ENCODE results near the gene ADAMTS12. TPM values are rescaled to one million over a fixed set of nuclear protein-coding genes. Genes with fewer than 3 reads are reported as not detected.

Gene ADAMTS12
- total RNA-seq, 1 donor from 2014 or later: 32.9 TPM

DNA sequence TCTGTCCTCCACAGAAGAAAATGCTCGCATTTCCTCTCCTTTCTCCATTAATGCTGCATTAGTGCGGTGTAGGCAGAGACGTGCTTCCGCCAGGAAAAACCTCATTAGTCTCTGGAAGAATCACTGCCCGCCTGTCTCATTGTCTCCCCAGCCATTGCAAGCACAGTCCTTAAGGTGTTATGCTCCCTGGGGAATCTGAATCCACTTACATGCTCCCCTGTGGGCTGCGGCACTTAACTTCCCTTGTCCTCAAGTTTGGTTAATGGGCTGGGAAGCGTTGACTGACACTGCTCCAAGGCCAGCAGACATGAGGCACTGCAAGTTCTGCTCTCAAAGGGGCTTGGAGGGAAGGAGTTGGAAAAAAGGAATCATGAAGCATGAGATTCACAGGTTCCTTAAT lies 409.5 kb downstream of the ADAMTS12 start:
- Mint-ChIP-seq H3K27me3 (ENCODE audit: low read depth) (no peaks in the 10 kb centered on the region), H3K4me1 (ENCODE audit: low read depth) (no peaks in the 10 kb centered on the region), H3K4me3 (ENCODE audit: unreplicated experiment) (no peak overlapping the region), H3K27ac (ENCODE audit: unreplicated experiment) (no peak overlapping the region), H3K9me3 (ENCODE audit: low read depth) (no peaks in the 10 kb centered on the region), H3K36me3 (ENCODE audit: low read depth) (peaks cover 6% of the 10 kb centered on the region)
- no peak for DNase-seq (ENCODE audit: low spot score)
- TF ChIP-seq, protein P1, sequence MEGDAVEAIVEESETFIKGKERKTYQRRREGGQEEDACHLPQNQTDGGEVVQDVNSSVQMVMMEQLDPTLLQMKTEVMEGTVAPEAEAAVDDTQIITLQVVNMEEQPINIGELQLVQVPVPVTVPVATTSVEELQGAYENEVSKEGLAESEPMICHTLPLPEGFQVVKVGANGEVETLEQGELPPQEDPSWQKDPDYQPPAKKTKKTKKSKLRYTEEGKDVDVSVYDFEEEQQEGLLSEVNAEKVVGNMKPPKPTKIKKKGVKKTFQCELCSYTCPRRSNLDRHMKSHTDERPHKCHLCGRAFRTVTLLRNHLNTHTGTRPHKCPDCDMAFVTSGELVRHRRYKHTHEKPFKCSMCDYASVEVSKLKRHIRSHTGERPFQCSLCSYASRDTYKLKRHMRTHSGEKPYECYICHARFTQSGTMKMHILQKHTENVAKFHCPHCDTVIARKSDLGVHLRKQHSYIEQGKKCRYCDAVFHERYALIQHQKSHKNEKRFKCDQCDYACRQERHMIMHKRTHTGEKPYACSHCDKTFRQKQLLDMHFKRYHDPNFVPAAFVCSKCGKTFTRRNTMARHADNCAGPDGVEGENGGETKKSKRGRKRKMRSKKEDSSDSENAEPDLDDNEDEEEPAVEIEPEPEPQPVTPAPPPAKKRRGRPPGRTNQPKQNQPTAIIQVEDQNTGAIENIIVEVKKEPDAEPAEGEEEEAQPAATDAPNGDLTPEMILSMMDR (IDR thresholded peaks at IDR 0.05): no peak

DNA sequence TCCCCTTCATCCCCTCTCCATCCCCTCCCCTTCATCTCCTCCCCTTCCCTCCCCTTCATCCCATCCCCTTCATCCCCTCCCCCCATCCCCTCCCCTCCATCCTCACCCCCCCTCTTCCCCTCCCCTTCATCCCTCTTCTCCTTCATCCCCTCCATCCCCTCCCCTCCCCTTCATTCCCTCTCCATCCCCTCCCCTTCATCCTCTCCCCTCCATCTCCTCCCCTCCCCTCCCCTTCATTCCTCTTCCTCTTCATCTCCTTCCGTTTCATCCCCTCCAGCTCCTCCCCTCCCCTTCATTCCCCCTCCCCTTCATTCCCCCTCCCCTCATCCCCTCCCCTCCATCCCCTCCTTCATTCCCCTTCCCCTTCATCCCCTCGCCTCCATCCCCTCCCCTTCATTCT lies 410.9 kb downstream of the ADAMTS12 start:
- Mint-ChIP-seq H3K4me1 (ENCODE audit: low read depth) (no peaks in the 10 kb centered on the region), H3K9me3 (ENCODE audit: low read depth) (no peaks in the 10 kb centered on the region), H3K27me3 (ENCODE audit: low read depth) (no peaks in the 10 kb centered on the region), H3K27ac (ENCODE audit: unreplicated experiment) (no peak overlapping the region), H3K4me3 (ENCODE audit: unreplicated experiment) (no peak overlapping the region), H3K36me3 (ENCODE audit: low read depth) (peaks cover 16% of the 10 kb centered on the region)
- no peak for DNase-seq (ENCODE audit: low spot score)
- TF ChIP-seq, protein P1 (IDR thresholded peaks at IDR 0.05): no peak

DNA sequence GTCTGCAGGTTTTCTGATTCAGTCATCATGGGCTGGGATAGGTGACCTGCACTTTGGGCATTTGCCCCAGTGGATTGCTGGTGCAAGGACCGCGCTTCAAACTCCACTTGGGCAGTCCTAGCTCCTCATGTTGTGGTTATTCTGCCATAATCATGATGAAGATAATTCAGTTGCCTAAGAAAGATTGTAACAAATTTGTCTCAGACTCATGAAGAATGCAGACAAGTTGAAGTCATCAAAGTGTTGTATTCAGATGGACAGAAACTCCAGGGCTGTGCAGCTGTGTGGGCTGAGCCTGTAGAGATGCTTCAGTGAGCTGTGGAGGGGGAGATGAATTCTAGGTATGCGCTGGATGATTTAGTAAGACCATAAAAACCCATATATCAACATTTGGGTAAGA lies 412.5 kb downstream of the ADAMTS12 start:
- H3K36me3 Mint-ChIP-seq (ENCODE audit: low read depth): peaks cover 27% of the 10 kb centered on the region
- no peaks in the 10 kb centered on the region for H3K27me3 Mint-ChIP-seq (ENCODE audit: low read depth)
- no peak for DNase-seq (ENCODE audit: low spot score)

DNA sequence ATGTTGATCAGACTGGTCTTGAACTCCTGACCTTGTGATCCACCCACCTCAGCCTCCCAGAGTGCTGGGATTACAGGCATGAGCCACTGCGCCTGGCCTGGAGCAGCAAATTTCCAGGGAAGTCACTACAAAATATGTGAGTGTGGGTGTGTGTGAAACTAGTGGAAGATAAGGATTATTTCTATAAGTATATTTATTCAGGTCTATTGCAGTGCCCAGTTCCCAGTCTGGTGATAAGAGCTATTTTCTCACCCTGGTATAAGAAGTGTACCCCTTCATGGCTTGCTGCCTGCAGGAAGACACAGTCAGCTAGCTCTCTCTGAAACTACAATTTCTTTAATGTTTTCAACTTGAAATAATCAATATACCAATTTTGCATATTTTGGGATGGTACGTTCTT lies 414.0 kb downstream of the ADAMTS12 start:
- Mint-ChIP-seq H3K27ac (ENCODE audit: unreplicated experiment) (no peak overlapping the region), H3K9me3 (ENCODE audit: low read depth) (no peaks in the 10 kb centered on the region), H3K36me3 (ENCODE audit: low read depth) (peaks cover 35% of the 10 kb centered on the region), H3K27me3 (ENCODE audit: low read depth) (no peaks in the 10 kb centered on the region), H3K4me3 (ENCODE audit: unreplicated experiment) (no peak overlapping the region), H3K4me1 (ENCODE audit: low read depth) (no peaks in the 10 kb centered on the region)
- TF ChIP-seq, protein P1 (IDR thresholded peaks at IDR 0.05): no peak
- no peak for DNase-seq (ENCODE audit: low spot score)

More for the DNA sequence above, 412.5 kb downstream of the ADAMTS12 start:
- no peak overlapping the region for H3K4me3 Mint-ChIP-seq (ENCODE audit: unreplicated experiment)
- H3K4me1 Mint-ChIP-seq (ENCODE audit: low read depth): no peaks in the 10 kb centered on the region
- H3K27ac Mint-ChIP-seq (ENCODE audit: unreplicated experiment): no peak overlapping the region
- TF ChIP-seq, protein P1 (IDR thresholded peaks at IDR 0.05): no peak
- H3K9me3 Mint-ChIP-seq (ENCODE audit: low read depth): no peaks in the 10 kb centered on the region

DNA sequence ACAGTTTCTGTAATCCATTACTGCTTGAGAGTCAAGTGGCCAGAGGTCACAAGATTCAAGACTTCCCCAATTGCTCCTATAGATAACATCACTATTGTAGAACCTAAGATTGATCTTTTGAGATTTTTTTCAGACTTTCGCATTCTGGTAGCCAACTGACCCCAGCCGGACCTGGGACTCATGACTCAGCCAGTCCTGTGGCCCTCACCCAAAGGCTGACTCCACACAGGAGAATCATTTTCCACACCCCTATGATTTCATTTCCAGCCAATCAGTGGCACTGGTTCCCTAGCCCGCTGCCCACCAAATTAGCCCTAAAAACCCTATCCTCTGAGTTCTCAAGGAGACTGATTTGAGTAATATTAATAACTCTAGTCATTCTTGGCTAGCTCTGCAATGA lies 414.8 kb downstream of the ADAMTS12 start:
- no peaks in the 10 kb centered on the region for H3K9me3 Mint-ChIP-seq (ENCODE audit: low read depth)

More for the DNA sequence above, 414.8 kb downstream of the ADAMTS12 start:
- no peaks in the 10 kb centered on the region for H3K4me1 Mint-ChIP-seq (ENCODE audit: low read depth)
- no peak for DNase-seq (ENCODE audit: low spot score)
- no peaks in the 10 kb centered on the region for H3K27me3 Mint-ChIP-seq (ENCODE audit: low read depth)
- no peak overlapping the region for H3K27ac Mint-ChIP-seq (ENCODE audit: unreplicated experiment)
- H3K4me3 Mint-ChIP-seq (ENCODE audit: unreplicated experiment): no peak overlapping the region
- H3K36me3 Mint-ChIP-seq (ENCODE audit: low read depth): peaks cover 41% of the 10 kb centered on the region
- TF ChIP-seq, protein P1 (IDR thresholded peaks at IDR 0.05): no peak

All from chondrocyte (in vitro differentiated cells).